Neuronal stem cell (in vitro differentiated cells): ENCODE measurements around the gene ZPLD1.

Source experiments
- DNase-seq: peaks from one replicate; pipeline ENCODE4 v3.0.0-alpha.2; 2013; ENCODE audit warnings: low spot score
- H2AFZ ChIP-seq: one replicate; pipeline ENCODE4 v1.6.1; 2013; ENCODE audit warnings: mild to moderate bottlenecking, low read length, inconsistent platforms
- H2AK5ac ChIP-seq: 2 replicates; pipeline ENCODE4 v1.6.1; 2013; ENCODE audit warnings: low read depth, mild to moderate bottlenecking, inconsistent platforms, low read length, moderate library complexity, mixed read lengths
- H2BK120ac ChIP-seq: 2 replicates; pipeline ENCODE4 v1.6.1; 2013; ENCODE audit warnings: low read depth, mild to moderate bottlenecking, inconsistent platforms, low read length, moderate library complexity, mixed read lengths
- H2BK12ac ChIP-seq: one replicate; pipeline ENCODE4 v1.6.1; 2013; ENCODE audit warnings: low read length, inconsistent platforms
- H2BK15ac ChIP-seq: 2 replicates; pipeline ENCODE4 v1.6.1; 2013; ENCODE audit warnings: mild to moderate bottlenecking, low read length, inconsistent platforms, mixed read lengths
- H2BK5ac ChIP-seq: one replicate; pipeline ENCODE4 v1.6.1; 2013; ENCODE audit warnings: inconsistent platforms, mild to moderate bottlenecking, low read length, moderate library complexity
- H3K14ac ChIP-seq: one replicate; pipeline ENCODE4 v1.6.1; 2013; ENCODE audit warnings: low read length, inconsistent platforms
- H3K18ac ChIP-seq: 2 replicates; pipeline ENCODE4 v1.6.1; 2013; ENCODE audit warnings: low read length, inconsistent platforms
- H3K23ac ChIP-seq: 2 replicates; pipeline ENCODE4 v1.6.1; 2013; ENCODE audit warnings: low read depth, mild to moderate bottlenecking, mixed read lengths, low read length, inconsistent platforms; ENCODE audit not compliant: poor library complexity
- H3K27ac ChIP-seq: replicated peaks from 3 replicates; pipeline ENCODE4 v1.5.1; 2013; ENCODE audit warnings: low read length, inconsistent platforms
- H3K27me3 ChIP-seq, 3 experiments: 2 replicates each; pipeline ENCODE4 v1.6.1; 2013; ENCODE audit warnings: low read length in 3 of 3, mild to moderate bottlenecking in 2 of 3, inconsistent platforms in 1 of 3, low read depth in 1 of 3, mixed read lengths in 1 of 3, moderate library complexity in 1 of 3; ENCODE audit not compliant: control insufficient read depth in 3 of 3, insufficient read depth in 3 of 3
- H3K36me3 ChIP-seq, 2 donors: replicated peaks in 1 of 2; 2 replicates each; pipeline ENCODE4 v1.6.1; 2013; ENCODE audit warnings: low read length in 2 of 2; ENCODE audit not compliant: control insufficient read depth in 2 of 2, insufficient read depth in 2 of 2
- H3K4ac ChIP-seq: 2 replicates; pipeline ENCODE4 v1.6.1; 2013; ENCODE audit warnings: inconsistent platforms, mild to moderate bottlenecking, low read length, moderate library complexity
- H3K4me1 ChIP-seq, 2 donors: 1 replicate in 1 of 2; 2 replicates in 1 of 2; pipeline ENCODE4 v1.6.1; 2013; ENCODE audit warnings: low read length in 2 of 2, low read depth in 1 of 2; ENCODE audit not compliant: control insufficient read depth in 2 of 2, insufficient read depth in 1 of 2
- H3K4me2 ChIP-seq: one replicate; pipeline ENCODE4 v1.6.1; 2013; ENCODE audit warnings: mild to moderate bottlenecking, low read length, inconsistent platforms; ENCODE audit not compliant: insufficient read depth, poor library complexity, severe bottlenecking
- H3K4me3 ChIP-seq, 2 donors: 2 replicates each; pipeline ENCODE4 v1.5.1; 2013; ENCODE audit warnings: low read length in 2 of 2, mild to moderate bottlenecking in 2 of 2, inconsistent platforms in 1 of 2, moderate library complexity in 1 of 2
- H3K79me1 ChIP-seq: one replicate; pipeline ENCODE4 v1.6.1; 2013; ENCODE audit warnings: low read depth, mild to moderate bottlenecking, inconsistent platforms, low read length, moderate library complexity
- H3K9ac ChIP-seq: one replicate; pipeline ENCODE4 v1.6.1; 2013; ENCODE audit warnings: mild to moderate bottlenecking, low read depth, low read length, inconsistent platforms; ENCODE audit not compliant: poor library complexity
- H3K9me3 ChIP-seq, 2 donors: replicated peaks in 1 of 2; 2 replicates each; pipeline versions ENCODE3 to v1.6.1; 2013; ENCODE audit warnings: low read length in 2 of 2, mild to moderate bottlenecking in 2 of 2, inconsistent platforms in 1 of 2, low read depth in 1 of 2, mixed read lengths in 1 of 2, moderate library complexity in 1 of 2; ENCODE audit not compliant: control insufficient read depth in 2 of 2, insufficient read depth in 1 of 2
- H4K8ac ChIP-seq: one replicate; pipeline ENCODE4 v1.6.1; 2013; ENCODE audit warnings: low read depth, mild to moderate bottlenecking, inconsistent platforms, low read length, moderate library complexity
- H4K91ac ChIP-seq: one replicate; pipeline ENCODE4 v1.6.1; 2013; ENCODE audit warnings: low read length, low read depth, mild to moderate bottlenecking, inconsistent platforms; ENCODE audit not compliant: poor library complexity
- WGBS, 2 donors: extraction: QIAGEN DNeasy Blood & Tissue Kit; methylation state at CpG; one replicate each; pipeline ENCODE4 v1.1.7; 2013; ENCODE audit warnings: missing lambda C conversion rate in 2 of 2, mixed read lengths in 1 of 2; ENCODE audit not compliant: insufficient read length in 2 of 2, insufficient replicate concordance in 1 of 2; ENCODE audit errors: extremely low coverage in 2 of 2; 5-methylcytosine and 5-hydroxymethylcytosine counted together

The ZPLD1 gene

GRCh38 chr3:102480139-102480538, 45.3 kb downstream of the ZPLD1 start:
- Histone ChIP-seq H3K27me3 (no peaks in the 10 kb centered on the region), H3K14ac (no peak overlapping the region), H3K4me1 (peaks cover 0 to 3% of the 10 kb centered on the region in 2 donors), H3K4ac (no peak overlapping the region), H3K36me3 (no peaks in the 10 kb centered on the region), H2AFZ (no peak overlapping the region), H3K9me3 (no peaks in the 10 kb centered on the region), H2AK5ac (no peak overlapping the region), H3K9ac (no peak overlapping the region), H2BK15ac (no peak overlapping the region), H3K23ac (no peak overlapping the region), H2BK12ac (no peak overlapping the region), H3K4me3 (no peak overlapping the region), H4K91ac (no peak overlapping the region), H4K8ac (no peak overlapping the region), H3K79me1 (no peaks in the 10 kb centered on the region), H3K18ac (no peak overlapping the region), H2BK5ac (no peak overlapping the region), H3K4me2 (no peak overlapping the region), H3K27ac (no peak overlapping the region), H2BK120ac (no peak overlapping the region)
- DNase-seq: no peak
- no CpG with 5 or more reads among the region's 2 CpGs for WGBS, 2 donors

GRCh38 chr3:102481050-102481449, 46.2 kb downstream of the ZPLD1 start:
- Histone ChIP-seq H2BK15ac (no peak overlapping the region), H4K8ac (no peak overlapping the region), H3K18ac (no peak overlapping the region), H3K4ac (no peak overlapping the region), H4K91ac (no peak overlapping the region), H2BK120ac (no peak overlapping the region), H2BK12ac (no peak overlapping the region), H3K9ac (no peak overlapping the region), H3K36me3 (no peaks in the 10 kb centered on the region), H3K23ac (no peak overlapping the region), H3K9me3 (no peaks in the 10 kb centered on the region), H3K27ac (no peak overlapping the region), H3K4me3 (no peak overlapping the region), H2BK5ac (no peak overlapping the region), H3K4me2 (no peak overlapping the region), H3K4me1 (peaks cover 0 to 3% of the 10 kb centered on the region in 2 donors), H3K79me1 (no peaks in the 10 kb centered on the region), H2AK5ac (no peak overlapping the region), H3K14ac (no peak overlapping the region), H3K27me3 (no peaks in the 10 kb centered on the region), H2AFZ (no peak overlapping the region)
- no CpG with 5 or more reads among the region's 4 CpGs for WGBS, 2 donors
- no peak for DNase-seq

- Histone ChIP-seq H3K9me3 (peaks cover 0 to 2% of the 10 kb centered on the region in 2 donors), H2BK15ac (no peak overlapping the region), H3K4ac (no peak overlapping the region), H3K4me3 (no peak overlapping the region), H2BK12ac (no peak overlapping the region), H4K8ac (no peak overlapping the region), H3K4me1 (peaks cover 0 to 3% of the 10 kb centered on the region in 2 donors), H3K27ac (no peak overlapping the region), H3K9ac (no peak overlapping the region), H2BK5ac (no peak overlapping the region), H3K18ac (no peak overlapping the region), H3K23ac (no peak overlapping the region), H2AK5ac (no peak overlapping the region), H3K36me3 (no peaks in the 10 kb centered on the region), H3K14ac (no peak overlapping the region), H4K91ac (no peak overlapping the region), H3K4me2 (no peak overlapping the region), H3K27me3 (no peaks in the 10 kb centered on the region), H3K79me1 (no peaks in the 10 kb centered on the region), H2BK120ac (no peak overlapping the region), H2AFZ (no peak overlapping the region)
- no CpG with 5 or more reads among the region's 3 CpGs for WGBS, 2 donors
- no peak for DNase-seq
Observed at GRCh38 chr3:102483556-102483955, 48.7 kb downstream of the ZPLD1 start.

- no peak overlapping the region for H3K23ac ChIP-seq
- H3K4me1 ChIP-seq: peaks cover 0 to 3% of the 10 kb centered on the region in 2 donors
- H3K4me2 ChIP-seq: no peak overlapping the region
- H3K79me1 ChIP-seq: no peaks in the 10 kb centered on the region
- H3K36me3 ChIP-seq: no peaks in the 10 kb centered on the region
- no peaks in the 10 kb centered on the region for H3K27me3 ChIP-seq
- H4K91ac ChIP-seq: no peak overlapping the region
- no peak overlapping the region for H3K9ac ChIP-seq
- no peak overlapping the region for H3K27ac ChIP-seq
- H2AK5ac ChIP-seq: no peak overlapping the region
- no peak overlapping the region for H3K18ac ChIP-seq
- H3K9me3 ChIP-seq: peaks cover 0 to 2% of the 10 kb centered on the region in 2 donors
- no peak overlapping the region for H4K8ac ChIP-seq
- H2BK120ac ChIP-seq: no peak overlapping the region
- no peak overlapping the region for H3K14ac ChIP-seq
- no peak overlapping the region for H3K4me3 ChIP-seq
- no CpG with 5 or more reads among the region's 3 CpGs for WGBS, 2 donors
- H2AFZ ChIP-seq: no peak overlapping the region
- H2BK15ac ChIP-seq: no peak overlapping the region
- no peak overlapping the region for H2BK12ac ChIP-seq
- H3K4ac ChIP-seq: no peak overlapping the region
- H2BK5ac ChIP-seq: no peak overlapping the region
- no peak for DNase-seq
Observed at GRCh38 chr3:102484363-102484762, 49.5 kb downstream of the ZPLD1 start.
